K562 (cell line): ENCODE measurements around the gene SLC6A8. TPM values are rescaled to one million over a fixed set of nuclear protein-coding genes. Genes with fewer than 3 reads are reported as not detected.

Experiments used
- ADNP ChIP-seq: fragments of 200-800 bp; sonication (Bioruptor generic); IDR thresholded peaks from 2 replicates; pipeline ENCODE4 v1.6.1; 2016; ENCODE audit warnings: missing genetic modification characterization, missing compliant biosample characterization
- ATF7 ChIP-seq: fragments of 450-650 bp; IDR thresholded peaks from 2 replicates; pipeline ENCODE4 v1.7.1; 2014; ENCODE audit warnings: mild to moderate bottlenecking, moderate library complexity
- CBFA2T2 ChIP-seq: fragments of 450-650 bp; conservative IDR thresholded peaks from 2 replicates; pipeline ENCODE4 v1.6.1; 2017; ENCODE audit warnings: mild to moderate bottlenecking
- CHD1 ChIP-seq: fragments of 200-600 bp; sonication (generic); IDR thresholded peaks from one replicate; pipeline ENCODE4 v1.6.1; 2012; ENCODE audit warnings: mild to moderate bottlenecking, moderate library complexity, low read length, inconsistent platforms
- CHD7 ChIP-seq: fragments of 200-600 bp; sonication (generic); IDR thresholded peaks from one replicate; pipeline ENCODE4 v1.6.1; 2012; ENCODE audit warnings: mild to moderate bottlenecking, low read depth, low read length, inconsistent platforms
- DDX20 ChIP-seq: fragments of 450-650 bp; IDR thresholded peaks from 2 replicates; pipeline ENCODE4 v1.6.1; 2016; ENCODE audit warnings: missing genetic modification characterization, low read depth, mild to moderate bottlenecking, missing compliant biosample characterization, moderate library complexity
- ELF2 ChIP-seq: fragments of 250-450 bp; sonication (Bioruptor Pico); IDR thresholded peaks from 2 replicates; pipeline ENCODE4 v1.5.0; 2021; ENCODE audit warnings: mild to moderate bottlenecking
- HMGN3 ChIP-seq: IDR thresholded peaks from 2 replicates; pipeline ENCODE4 v1.6.1; 2011; ENCODE audit warnings: borderline replicate concordance, low read depth, mild to moderate bottlenecking, mixed read lengths, low read length; ENCODE audit not compliant: insufficient read length; ENCODE audit errors: extremely low read depth
- MED1 ChIP-seq: sonication (generic); formaldehyde crosslinking; IDR thresholded peaks from 2 replicates; pipeline ENCODE4 v1.8.1; 2023; ENCODE audit warnings: missing genetic modification reagents, borderline replicate concordance
- PHF8 ChIP-seq: fragments of 200-600 bp; sonication (generic); IDR thresholded peaks from 2 replicates; pipeline ENCODE4 v1.6.1; 2012; ENCODE audit warnings: mixed run types, mild to moderate bottlenecking, inconsistent platforms, low read length, moderate library complexity, borderline replicate concordance
- RBM15 ChIP-seq: fragments of 200-400 bp; formaldehyde crosslinking; IDR thresholded peaks from 2 replicates; pipeline ENCODE4 v1.6.1; 2018; ENCODE audit warnings: mild to moderate bottlenecking, low read length, moderate library complexity; ENCODE audit not compliant: insufficient read depth
- ZBTB33 ChIP-seq: sonication (generic); formaldehyde crosslinking; IDR thresholded peaks from 2 replicates; pipeline ENCODE4 v1.8.1; 2023; ENCODE audit warnings: mild to moderate bottlenecking, missing genetic modification reagents
- ZBTB7A ChIP-seq: IDR thresholded peaks from 2 replicates; pipeline ENCODE4 v1.6.1; 2011; ENCODE audit warnings: low read depth, mild to moderate bottlenecking, low read length, moderate library complexity, borderline replicate concordance; ENCODE audit not compliant: control insufficient read depth
- ZNF76 ChIP-seq: fragments of 250-450 bp; sonication (Bioruptor Pico); IDR thresholded peaks from 2 replicates; pipeline ENCODE4 v1.4.0; 2020; ENCODE audit warnings: mild to moderate bottlenecking, moderate library complexity, borderline replicate concordance
- polyA plus RNA-seq, 8 experiments: library from polyadenylated mRNA; depleted of rRNA in 4 of 8; stranded (reverse) in 5 of 8; unstranded in 3 of 8; fragments of >200 nt; fragmentation: Nextera tagmentation in 2 of 8; fragmentation: Illumina TruSeq in 1 of 8; extraction: Ambion mirVana in 2 of 8; extraction: Trizol in 1 of 8; gene quantifications; 2 replicates each; pipeline versions ENCODE4 v1.2.1 to v1.2.3, GENCODE V29; 2011 to 2014; ENCODE audit warnings: inconsistent platforms in 1 of 8, missing spikeins in 1 of 8
- total RNA-seq, 7 experiments: library from RNA; depleted of rRNA in 6 of 7; stranded (reverse); fragments of >200 nt in 6 of 7; fragmentation: Illumina TruSeq in 2 of 7; extraction: Trizol in 2 of 7; gene quantifications; 2 replicates each; pipeline versions ENCODE4 v1.2.1 to v1.2.3, GENCODE V29; 2011 to 2021; ENCODE audit warnings: low replicate concordance in 1 of 7

Gene SLC6A8
- total and polyA plus RNA-seq, 9 of the 15 experiments (the other 6 are each of a cell fraction or from before 2014, with no cell fraction given): 0.68 to 144 (median 34.3) TPM

GRCh38 chrX:153646620-153647373, 40.9 kb upstream of the SLC6A8 start, which contains the start of gene DUSP9 (continued):
- TF ChIP-seq CHD7 (no peak), RBM15 (no peak), ADNP (tag) (no peak), MED1 (CRISPR knock-in tag) (no peak), ZBTB7A (peak; percentile 16; the same call in 1 of the 2 replicates), ATF7 (no peak), ELF2 (no peak), ZNF76 (CRISPR knock-in tag) (no peak), PHF8 (peak; percentile 47; the same call in 1 of the 2 replicates), DDX20 (tag) (no peak), HMGN3 (no peak), CBFA2T2 (no peak), ZBTB33 (0 out of 2 replicates have a peak, but pooled peaks have one; percentile 34), CHD1 (no peak)
